GM19455 (cell line): Measurements from ENCODE around the gene LHX2.

Source experiments
- ATAC-seq: cut with Tn5 transposase; IDR thresholded peaks from one replicate; pipeline ENCODE4 v1.9.1; 2021; ENCODE audit not compliant: unreplicated experiment

LHX2 gene

DNA sequence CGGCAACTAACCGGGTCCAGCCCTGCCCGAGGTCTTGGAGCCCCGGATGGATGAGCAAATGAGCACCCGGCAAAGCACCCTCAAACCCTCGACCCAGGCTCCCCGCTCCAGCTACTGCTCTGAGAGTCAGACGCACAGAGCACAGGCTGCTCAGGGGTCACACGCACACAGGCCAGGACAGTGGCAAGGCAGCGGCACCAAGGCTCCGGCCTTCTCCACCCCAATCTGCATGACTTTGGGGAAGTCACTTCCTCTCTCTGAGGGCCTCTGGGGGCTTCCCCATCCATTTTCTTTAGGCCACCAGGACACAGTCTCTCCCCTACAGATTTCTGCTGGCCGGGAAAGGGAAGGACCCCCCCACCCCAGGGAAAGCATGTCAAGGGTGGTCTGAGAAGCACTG, 18.0 kb downstream of the LHX2 start:
- no peak for ATAC-seq

DNA sequence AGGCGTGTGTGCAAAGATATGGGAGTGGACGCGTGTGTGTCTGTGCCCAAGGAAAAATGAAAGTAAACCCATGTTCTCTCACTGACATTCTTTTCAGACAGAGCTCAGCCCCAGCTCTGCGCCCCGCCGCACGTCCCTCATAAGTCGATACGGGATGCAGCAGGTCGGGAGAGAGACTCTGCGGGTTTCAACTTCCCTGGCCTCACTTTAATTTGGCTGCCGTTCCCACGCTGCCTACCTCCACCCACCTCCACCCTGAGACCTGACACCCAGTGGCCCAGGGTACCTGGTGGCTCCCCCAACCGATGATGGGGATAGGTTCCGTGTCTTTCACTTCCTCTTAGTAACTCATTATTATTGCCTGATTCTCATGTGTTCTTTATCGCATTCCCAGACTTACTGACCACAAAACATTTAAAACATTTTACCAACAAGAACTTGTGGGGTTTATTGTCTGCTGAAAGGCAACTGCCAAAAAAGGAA, 19.4 kb downstream of the LHX2 start:
- no peak for ATAC-seq

DNA sequence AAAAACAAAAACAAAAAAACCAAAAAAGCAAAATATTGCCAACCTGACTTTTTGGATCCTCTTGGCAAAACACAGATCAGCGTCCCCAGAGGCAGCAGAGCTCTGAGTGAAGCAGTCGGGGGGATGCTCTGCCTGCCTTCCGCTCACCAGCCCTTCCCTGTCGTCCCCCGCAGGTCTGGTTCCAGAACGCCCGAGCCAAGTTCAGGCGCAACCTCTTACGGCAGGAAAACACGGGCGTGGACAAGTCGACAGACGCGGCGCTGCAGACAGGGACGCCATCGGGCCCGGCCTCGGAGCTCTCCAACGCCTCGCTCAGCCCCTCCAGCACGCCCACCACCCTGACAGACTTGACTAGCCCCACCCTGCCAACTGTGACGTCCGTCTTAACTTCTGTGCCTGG, 20.7 kb downstream of the LHX2 start:
- no peak for ATAC-seq

DNA sequence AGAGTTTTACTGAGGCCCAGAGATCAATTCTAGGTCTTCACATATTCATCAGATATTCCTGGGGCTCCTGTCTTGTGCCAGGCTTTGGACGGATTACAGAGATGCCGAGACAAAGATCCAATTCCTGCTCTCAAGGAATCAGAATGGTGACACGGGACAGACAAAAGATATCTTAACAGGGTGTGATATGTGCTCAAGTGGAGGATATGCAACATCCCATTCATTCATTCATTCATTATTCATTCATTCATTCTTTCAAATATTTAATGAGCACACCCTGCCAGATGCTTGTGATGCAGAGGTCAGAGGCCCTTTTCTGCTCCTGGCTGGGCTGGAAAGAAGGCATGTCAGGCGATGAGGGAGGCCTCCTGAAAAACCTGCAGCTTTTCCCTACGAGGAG, 21.8 kb downstream of the LHX2 start:
- ATAC-seq: no peak

DNA sequence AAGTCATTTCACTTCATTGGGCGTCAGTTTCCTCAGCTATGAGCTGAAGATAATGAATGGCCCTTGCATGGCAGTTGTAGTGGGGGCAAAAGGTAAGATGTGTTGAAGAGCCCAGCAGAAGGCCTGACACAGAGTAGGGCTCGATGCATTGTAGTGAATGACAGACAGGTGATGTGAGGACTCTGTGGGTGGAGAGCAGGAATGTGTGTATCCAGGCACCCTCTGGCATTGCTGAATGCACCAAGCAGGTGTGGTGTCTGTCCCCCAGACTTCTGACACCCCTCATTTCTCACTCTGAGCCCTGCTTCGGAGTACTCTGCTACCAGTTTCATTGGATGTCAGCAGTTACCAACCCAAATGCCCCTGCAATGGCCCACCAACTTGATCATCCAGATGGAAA, 22.4 kb downstream of the LHX2 start:
- no peak for ATAC-seq

DNA sequence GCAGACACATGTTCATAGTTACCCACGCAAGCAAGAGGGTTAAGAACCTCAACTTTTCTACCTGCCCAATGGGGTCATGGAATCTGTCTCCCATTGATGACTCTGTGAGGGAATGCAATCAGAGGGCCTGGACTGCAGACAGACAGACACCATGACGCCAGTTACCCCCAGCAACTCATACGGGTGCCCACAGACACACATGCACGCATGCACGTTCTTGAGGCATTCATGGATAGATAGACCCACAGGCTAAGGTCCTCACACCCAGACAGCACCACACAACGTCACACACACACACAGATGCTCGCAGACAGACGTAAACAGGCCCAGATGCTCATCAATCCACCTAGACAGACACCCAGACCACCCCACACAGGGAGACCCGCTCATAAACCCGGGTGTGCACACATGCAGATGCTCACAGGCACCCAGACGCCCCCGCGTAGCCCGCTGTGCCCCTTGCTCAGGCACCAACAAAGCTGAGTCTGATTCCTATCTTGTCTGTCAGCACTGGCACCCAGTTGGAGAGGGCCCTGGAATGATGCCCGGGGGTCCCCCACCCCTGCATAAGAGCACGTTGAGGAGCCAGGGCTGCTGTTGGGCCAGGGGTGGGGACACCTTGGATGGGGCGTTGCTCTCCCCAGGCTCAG, 23.6 kb downstream of the LHX2 start:
- no peak for ATAC-seq

DNA sequence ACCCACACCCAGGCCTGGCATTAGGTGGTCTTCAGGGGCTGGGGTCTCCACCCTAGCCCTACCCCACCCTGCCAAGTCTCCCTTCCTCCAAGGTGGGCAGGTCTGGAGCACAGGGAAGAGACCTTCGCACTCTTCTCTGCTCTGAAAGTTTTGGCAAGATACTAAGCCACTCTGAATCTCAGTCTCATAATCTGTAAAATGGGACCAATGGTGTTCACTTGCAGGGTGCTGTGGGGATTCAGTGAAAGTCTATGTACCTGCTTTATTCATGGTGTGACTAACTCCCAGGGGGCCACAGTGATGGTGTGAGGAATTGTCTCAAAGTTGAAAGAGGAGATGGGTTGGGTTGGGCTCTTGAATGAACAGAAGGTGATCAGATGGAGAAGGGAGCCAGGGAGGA, 25.0 kb downstream of the LHX2 start:
- no peak for ATAC-seq

DNA sequence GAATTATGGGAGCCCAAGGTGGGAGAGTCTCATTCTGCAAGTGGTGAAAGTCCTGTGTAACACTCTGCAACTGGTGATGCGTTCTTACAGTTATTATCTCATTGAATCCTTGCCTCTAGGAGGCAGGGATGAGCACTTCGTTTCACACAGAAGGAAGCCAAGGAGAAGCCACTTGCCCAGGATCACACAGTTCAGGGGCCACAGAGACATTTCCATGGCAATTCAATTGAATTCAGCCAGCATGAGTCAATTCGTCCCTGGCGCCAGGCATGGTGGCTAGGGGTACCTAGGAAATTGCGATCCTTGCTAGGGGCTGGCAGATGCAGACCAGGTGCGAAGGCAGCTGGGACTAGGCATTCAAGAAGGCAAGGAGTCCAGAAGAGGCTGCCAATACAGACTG, 26.2 kb downstream of the LHX2 start:
- no peak for ATAC-seq

DNA sequence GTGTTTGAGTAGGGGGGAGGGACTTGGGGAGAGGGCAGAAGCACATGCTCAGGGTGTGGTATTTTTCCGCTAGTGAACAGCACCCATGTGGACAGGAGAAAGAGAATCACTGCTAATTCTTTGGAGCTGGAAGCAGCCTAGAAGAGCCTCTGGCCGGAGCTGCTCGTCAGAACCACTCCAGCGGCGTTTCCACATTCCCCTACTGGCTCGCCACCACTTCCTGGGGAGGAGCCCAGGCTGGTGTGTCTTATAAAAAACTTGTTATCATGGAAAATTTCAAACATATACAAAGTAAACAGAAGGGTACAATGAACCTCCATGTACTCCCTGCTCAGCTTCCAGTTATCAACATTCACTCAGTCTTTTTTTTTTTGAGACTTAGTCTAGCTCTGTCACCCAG, 26.7 kb downstream of the LHX2 start:
- no peak for ATAC-seq

DNA sequence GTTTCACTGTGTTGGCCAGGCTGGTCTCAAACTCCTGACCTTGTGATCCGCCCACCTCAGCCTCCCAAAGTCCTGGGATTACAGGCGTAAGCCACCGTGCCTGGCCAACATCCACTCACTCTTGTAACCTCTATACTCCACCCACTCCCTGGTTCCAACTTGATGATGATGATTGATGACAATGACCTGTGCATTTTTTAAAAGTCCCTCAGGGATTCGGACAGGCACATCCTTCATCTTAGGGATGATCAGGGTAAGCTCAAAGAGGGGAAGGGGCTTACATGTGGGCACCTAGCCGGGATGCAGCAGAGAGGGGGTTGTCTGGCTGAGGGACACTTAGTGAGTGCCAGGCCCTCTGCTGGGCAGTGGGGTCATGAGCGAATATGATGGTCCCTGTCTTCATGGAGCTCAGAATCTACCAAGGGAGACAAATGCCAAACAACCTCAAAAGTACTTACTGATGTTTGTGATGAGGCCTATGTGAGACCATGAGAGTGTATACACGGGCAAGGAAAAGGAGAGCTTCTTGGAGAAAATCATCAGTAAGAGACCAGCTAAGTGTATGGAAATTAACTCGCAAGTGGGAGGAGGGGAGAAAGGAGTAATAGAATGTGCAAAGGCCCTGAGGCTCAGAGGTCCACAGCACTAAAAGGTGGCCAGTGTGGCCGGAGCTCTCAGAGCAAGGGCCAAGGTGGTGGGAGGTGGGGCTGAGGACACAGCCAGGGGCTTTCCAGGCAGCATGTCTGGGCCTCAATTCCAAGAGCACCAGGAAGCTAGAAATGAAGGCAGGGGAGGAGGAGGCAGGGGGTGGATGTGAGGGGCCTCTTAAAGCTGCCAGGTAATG, 27.4 kb downstream of the LHX2 start:
- no peak for ATAC-seq

DNA sequence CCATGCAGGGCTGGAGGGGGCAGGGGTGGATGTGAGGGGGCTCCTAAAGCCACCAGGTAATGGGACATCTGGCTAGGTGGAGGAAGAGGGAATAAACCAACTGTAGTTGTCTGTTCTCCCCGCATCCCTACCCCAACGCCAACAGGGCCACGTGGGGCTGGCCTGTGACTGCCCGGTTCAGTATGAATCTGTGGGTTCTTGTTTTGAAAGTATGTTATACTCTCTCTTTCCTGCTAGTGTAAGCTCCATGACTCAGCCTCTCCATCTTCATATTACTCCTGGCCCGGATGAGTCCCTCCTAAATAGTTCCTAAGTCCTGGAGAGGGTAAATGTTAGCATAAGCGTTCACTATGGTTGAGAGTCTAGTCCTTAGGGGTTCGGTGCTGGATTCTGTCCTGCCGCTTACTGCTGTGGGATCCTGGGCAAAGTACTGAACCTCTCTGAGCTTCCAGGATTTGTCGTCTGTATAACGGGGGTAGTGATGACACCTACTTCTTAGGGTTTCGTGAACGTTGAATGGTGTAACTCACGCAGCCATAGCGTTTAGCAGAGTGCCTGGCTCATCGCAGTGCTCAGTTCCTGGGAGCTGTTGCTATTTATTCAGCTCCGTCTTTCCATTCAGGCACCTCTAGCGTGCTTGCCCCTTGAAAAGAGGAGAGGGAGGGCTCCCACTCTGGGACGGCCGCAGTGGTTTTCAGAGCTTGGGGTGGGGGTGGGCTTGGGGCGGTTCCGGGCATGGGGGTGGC, 28.8 kb downstream of the LHX2 start:
- ATAC-seq: no peak

DNA sequence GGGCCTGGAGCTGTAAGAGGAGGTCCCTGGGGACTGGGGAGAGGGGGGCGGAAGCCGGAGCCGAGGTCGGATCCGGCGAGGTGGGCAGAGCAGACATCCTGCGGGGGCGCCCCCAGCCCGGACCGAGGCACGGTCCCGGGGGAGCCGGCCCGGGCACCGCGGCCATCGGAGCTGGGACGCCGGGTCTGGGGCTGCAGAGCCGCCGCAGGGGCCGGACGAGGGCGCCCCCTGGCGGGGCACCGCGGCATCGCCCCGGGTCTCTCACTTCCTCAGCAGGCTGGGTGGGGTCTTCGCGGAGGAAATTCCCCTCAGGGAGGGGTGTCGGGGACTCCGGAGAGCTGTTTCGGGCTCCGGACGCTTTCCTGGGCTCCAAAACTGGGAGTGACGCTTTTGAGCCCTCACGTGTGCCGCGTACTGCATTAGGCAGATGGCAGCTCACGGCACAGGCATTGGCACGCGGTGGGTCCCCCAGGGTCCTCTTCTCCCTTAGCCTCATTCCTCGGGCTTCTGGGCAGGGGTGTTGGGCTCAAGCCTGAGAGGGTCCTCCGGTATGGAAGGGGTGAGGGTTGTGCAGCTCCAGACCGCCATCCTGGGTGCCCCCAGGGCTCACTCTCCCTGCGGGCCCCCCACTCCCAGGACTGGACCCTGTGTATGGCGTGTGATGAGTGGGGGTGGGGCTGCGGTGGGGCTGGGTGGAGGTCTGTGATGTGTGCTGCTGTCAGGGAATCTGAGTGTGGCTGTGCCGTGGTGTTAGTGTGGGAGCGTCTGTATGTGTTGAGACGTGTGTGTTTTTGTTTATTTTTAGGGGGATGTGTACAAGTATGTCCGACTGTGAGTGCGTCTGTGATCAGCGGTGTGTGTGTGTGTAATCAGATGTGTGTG, 29.6 kb downstream of the LHX2 start:
- no peak for ATAC-seq

DNA sequence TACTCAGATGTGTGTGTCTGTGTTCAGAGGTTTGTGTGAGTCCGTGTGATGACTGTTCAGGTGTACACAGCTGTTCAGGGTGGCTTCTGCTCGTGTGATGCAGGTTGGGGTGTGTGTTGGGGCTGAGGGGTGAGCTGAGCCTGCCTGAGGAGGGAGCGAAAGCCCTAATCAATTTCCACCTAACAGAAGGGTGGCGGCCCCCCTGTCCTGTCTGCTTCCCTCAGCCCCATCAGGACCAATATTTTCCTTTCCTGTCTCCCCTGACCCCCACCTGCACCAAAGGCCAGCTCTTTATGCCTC, 30.2 kb downstream of the LHX2 start:
- ATAC-seq: no peak

DNA sequence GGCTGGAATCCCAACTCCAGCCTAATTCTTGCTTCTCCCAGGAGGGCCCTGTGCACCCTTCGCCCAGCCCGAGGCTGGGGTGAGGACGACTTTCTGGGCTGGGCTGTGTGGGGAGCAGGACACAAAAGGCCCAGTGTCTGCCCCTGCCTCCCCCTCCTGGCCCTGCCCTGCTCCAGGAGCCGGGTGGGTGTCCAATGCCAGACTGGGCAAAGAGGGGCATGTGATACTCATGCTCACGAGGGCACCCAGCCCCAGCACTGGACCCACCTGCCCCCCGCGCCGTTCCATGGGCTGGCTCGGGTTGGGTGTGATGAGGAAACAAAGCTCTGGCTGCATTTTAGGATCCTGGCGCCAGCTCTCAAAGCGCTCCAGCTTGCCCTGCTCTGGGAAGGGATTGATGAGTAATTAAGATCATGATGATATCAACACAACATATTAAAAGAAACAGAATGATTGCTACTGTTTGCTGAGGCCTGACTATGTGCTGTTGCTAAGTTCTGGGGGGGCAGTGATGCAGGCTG, 30.7 kb downstream of the LHX2 start:
- no peak for ATAC-seq

DNA sequence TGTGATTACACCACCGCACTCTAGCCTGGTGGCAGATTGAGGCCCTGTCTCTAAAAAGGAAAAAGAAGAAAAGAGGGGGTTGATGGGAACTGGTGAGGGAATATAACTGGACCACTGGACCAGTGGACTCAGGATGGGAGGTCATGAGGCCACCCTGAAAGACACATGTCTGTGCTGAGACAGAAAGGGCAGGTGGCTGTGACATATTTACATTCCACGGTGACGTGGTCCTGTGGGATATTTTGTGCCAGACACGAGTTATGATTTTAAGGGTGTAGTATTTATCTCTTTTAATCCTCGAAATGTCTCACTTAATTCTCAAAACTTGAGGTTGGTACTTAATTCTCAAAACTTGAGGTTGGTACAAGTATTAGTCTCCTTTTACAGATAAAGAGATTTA, 32.9 kb downstream of the LHX2 start:
- ATAC-seq: no peak

DNA sequence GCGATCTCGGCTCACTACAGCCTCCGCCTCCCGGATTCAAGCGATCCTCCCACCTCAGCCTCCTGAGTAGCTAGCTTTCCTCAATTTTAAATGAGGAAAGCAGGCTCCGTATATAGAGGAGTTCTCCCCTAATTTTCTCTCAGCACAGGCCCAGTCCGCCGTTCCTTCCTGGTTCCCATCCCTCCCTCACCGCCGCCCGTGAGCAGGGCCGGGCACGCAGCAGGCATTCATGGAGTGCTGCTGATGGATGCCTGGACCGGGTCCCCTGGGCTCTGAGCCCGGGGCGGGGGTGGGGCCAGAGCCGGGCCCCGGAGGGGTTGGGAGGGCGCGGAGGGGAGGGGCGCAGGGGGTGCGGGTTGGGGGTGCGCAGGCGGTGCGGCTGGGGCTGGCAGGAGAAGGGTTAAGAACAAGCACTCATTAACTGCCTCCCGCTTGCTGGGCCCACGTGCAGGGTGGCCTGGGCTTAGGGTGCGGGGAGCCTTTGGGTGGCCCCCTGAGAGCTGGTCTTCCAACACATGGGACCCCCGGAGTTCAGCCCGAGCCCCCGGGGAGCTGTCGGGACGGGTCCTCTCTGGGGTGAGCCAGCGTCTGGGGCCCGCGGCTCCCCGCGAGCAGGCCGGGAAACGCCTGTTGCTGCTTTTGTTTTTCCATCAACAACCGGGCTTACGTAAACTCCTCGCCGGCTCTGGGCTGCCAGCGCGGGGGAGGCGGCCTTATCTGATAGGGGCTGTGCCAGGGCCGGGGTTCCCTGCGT, 33.7 kb downstream of the LHX2 start:
- ATAC-seq: no peak

DNA sequence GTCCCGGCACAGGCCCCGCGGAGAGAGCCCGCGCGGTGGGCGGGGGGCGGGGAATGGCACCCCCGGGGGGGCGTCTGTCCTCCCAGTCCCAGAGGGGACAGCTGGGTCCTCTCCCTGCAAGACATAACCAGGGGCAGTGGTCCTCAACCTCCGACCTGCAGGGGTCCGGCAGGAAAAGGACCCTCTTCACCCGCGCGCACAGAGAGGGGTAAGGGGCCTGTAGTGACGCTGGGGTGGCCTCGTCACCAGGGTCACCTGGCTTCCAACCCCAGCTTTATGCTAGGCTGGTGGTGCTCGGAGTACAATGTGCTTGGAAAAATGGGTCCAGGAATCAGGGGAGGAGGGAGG, 34.2 kb downstream of the LHX2 start:
- ATAC-seq: no peak

DNA sequence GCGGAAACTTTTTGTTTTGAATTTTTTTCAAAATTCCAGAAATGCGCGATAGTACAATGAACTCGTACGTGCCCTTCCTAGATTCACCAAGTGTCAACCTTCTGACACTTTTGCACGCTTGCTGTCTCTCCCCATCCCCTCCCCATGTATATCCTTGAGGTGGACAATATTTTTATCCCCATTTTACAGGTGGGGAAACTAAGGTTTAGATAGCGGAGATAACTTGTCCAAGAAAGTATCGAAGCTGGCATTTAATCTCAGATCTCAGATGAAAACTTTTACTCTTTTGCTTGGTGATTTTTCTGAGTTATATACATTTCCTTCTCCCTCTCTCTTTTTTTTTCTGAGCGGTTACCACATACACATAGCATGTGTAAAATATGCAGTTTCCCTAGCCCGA, 34.6 kb downstream of the LHX2 start:
- ATAC-seq: no peak

DNA sequence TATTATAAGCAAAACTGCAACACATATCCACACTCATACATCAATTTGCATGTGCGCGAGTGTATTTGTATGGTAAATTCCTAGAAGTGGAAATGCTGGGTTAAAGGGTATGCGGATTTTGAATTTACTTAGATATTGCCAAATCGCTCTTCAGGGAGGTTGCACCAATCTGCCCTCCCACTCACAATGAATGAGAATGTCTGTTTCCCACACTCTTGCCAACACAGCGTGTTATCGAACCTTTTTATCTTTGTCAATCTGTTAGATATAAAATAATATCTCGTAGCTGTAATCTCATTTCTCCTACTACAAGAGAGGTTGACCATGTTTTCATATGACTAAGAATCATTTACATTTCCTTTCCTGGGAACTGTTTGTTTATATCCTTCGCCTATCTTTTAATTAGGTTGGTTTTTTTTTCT, 35.7 kb downstream of the LHX2 start:
- ATAC-seq: no peak

DNA sequence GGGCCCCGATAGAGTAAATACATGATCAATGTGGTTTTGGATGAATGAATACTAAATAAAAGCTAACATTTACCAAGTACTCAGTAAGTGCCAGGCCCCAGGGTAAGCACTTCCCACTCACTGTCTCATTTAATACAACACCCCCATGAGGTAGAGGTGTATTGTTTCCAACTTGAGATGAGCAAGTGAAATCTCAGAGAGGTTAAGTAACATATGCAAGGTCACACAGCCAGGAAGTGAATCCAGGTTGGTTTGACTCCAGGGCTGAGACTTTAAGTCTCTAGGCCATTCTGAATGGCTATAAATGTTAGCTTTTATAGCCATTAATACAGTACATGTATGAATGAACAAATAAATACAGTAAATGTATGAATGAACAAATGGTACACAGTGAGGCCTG, 39.4 kb downstream of the LHX2 start:
- no peak for ATAC-seq
